Globus pallidus (tissue), 1 donor: ENCODE data around the gene KCNJ1.

Source experiments
- DNase-seq: peaks from one replicate; pipeline ENCODE4 v3.0.0-alpha.2; 2015; ENCODE audit warnings: low spot score

KCNJ1 gene

DNA sequence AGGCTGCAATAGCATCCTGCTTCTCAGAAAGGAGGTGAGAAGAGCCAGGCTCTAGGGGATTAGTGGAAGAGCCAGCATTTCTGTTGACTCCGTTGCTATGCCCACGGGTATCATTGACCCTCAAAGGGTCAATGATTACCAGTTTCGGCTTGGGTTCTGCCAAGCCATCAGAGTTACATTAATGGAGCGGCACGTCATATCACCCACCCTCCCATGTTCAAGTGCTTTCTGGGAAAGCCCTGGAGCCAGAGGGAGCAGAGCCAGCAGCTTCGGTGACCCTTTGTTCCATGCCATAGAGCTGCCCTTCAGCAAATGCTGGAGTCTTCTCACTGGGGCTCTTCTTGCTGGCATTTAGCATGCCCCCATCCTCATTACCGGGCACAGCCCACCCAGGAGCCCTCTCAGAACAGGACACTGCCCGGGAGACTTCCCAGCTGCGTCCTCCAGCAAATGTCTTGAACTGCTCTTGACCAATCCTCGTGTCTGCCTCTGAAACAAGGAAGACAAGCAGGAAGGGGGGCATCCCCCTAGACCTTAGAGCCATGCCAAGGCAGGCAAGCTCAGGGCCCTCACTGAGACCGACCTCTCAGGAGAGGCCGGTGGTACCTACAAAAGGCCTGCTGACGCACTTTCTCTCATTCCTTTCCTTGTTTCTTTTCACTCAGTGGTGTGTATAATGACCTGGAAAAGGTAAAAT is 14.6 kb downstream of the KCNJ1 start:
- no peak for DNase-seq

DNA sequence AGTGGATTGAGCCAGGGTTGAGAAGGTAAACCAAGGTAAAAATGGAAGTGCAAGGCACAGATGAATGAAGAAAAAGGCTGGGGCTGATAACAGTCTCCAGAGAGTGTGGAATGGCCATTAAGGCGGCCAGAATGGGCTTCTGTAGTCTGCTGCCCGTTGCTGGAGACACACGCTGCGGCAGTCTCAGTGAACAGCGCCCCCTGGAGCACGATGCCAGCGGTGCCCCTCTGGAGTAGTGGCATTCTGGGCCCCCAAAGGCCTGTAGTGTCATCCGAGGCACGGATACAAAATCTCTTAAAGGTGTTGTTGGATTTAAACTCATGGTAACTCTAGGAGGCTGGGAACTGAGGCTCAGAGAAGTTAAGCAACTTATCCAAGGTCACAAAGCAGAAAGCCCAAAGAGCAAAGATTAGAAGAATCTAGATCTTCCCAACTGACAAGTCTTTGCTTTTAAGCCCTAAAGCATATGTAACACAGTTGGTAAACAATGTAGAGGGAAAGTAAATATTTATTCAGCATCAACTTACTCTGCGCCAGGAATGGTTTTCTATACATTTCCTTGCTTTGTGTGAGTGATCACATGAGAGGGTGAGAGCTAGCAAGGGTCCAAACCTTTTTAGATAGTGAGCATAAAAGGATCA is 18.2 kb downstream of the KCNJ1 start:
- no peak for DNase-seq

DNA sequence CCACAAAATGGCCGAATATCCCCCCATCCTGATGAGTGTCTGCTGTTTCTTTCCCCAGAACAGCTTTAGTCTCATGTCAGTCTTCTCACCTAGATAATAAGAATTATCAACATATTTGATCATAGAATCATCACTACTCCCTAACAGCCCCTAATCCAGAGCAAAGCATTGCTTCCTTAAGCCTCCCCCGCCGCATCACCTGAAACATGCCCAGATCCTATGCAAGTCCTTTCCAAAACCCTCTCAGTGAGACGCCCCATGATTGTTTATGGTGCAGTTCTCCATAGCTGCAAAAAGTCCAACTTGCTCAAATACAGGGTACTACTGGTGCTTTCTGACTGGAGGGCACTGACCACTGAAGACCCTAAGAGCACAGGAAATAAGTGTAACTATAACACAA is 20.1 kb downstream of the KCNJ1 start:
- DNase-seq: no peak

DNA sequence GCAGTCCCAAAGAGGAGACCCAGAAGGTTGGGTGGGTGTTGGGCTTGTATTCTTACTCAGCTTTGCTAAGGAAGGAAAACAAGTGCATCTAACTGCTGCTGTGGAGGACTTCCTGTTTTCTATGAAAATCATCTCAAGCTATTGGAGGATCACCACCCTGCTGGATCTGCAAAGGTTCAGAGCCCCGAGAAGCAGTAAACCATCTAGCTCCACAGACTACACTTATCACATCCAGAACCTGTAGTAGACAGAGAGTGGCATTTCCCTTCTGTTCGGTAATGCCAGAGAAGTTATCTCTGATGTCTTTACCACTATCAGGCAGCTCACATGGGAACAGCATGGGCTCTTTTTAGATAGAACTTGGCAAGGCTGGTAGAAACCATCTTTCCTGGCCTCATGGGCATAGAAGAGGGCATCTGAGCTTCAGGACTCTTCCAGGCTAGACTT is 21.7 kb downstream of the KCNJ1 start:
- DNase-seq: no peak

DNA sequence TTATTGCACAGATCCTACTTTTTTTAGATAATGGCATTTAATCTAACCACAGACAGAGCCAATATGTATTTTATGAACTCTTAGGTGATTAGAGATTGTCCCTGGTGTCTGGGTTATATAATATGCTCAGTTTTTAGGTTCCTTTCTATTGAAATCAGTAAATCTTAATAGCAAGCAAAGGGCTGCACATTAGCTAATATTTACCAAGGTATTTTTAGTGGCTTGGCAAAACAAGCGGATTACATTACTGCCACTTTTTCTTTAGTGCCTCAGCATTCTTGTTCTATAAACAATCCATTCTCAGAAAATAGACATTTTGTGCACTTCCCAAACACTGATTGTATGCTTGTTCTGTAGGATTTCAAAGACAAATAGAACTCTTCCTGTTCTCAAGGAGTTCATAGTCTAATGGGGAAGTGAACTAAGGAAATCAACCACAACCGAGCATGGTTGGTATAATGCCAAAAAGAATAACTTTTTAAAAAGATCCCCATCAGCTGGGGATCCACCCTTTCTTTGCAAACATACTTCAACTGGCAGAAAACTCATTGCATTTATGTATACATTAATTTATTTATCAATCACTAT is 23.8 kb downstream of the KCNJ1 start:
- no peak for DNase-seq

DNA sequence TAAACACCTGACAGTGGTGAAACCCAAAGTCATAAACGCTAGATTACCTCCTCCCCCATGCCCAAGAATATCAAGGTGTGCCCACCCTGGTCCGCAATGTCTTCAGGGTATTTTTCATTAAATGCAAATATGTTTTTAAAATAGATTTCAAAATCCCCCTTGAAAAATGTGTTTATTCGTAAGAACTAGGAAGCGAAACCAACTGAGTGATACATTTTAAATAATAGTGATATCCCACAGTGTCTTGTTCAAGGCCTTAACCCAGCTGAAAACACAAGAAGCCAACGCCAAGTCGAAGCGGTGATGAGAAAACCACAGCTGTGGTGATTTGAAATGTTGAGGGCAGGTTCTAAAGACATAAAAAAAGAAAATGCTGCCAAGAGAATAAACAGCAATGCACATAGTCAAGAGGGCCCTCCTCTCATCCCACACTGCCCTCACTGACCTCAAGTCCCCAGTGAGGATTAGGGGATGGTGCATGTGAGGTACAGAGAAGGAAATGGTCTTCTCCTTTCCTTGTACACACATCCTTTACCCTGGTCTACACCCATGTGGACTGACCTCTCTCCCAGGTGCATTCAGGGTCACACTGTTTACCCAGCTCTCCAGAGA is 25.5 kb downstream of the KCNJ1 start:
- DNase-seq: no peak

DNA sequence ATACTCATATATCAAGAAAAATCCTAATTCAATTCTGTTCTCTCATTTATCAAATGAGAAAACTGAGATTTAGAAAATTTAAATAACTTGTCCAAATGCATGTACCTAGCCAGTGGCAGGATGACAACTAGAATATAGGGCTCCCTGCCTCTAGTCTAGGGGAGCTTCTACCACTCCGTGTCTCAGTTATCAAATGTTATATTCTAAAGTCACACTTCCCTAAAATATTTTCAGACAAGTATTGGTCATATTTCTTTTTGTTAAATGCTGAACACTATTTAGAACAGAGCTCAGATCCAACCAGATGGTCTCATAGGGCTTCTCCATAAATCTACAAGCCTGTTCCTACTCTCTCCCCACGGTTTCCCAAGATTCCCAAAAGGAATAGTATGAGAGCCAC is 26.3 kb downstream of the KCNJ1 start:
- no peak for DNase-seq

DNA sequence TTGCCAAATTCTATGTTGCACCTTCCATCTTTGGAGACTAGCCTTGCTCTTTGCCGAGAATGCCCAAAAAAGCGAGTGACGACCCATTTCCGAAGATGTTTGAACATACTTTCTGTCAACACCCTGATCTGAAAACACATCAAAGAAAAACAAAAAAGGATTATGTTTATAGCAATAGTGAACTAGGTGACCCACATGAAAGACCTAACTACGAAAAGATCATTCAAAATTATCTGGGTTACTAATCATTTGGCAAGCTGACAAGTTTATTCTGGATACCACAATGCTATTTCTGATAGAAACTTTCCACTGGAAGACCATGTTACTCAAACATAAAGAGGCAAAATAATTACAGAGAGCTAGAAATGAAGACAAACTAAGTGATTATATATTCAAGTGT is 27.0 kb downstream of the KCNJ1 start:
- DNase-seq: no peak

DNA sequence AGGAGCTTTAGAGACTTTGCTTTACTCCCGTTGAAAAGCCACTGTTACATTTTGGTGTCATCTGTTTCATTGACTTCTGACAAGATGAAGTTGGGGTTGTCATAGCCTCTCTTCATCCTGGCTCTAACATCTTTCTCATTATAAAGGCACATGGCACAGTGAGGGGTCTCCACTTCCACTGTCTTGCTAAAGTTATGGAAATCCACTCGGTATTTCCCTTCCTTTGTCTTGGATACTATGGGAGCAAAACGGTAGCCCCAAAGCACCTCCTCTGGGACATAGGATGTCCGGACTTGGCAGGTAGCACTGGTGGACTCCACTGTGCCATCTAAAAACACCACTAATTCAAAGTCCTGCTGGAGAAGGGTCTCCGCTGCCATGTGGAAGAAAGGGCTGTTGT is 28.0 kb downstream of the KCNJ1 start:
- no peak for DNase-seq

DNA sequence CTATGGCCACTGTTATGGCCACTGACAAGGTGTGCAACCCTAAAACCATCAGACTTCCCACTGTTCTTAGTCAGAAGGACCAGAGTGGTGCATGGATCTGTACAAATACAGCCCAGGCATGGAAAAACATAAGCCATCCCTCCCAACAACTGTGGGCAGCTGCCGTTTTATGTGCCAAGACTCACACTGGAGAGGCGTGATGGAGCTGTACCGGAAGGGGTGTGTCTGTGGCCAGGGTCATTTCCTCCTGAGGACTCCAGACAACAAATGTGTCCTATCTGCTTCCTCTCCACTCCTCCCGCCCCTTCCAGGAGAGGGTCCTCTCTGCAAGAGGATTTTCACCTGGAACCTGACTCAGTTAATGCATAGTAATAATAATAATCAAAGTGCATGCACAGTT is 29.5 kb downstream of the KCNJ1 start:
- no peak for DNase-seq

DNA sequence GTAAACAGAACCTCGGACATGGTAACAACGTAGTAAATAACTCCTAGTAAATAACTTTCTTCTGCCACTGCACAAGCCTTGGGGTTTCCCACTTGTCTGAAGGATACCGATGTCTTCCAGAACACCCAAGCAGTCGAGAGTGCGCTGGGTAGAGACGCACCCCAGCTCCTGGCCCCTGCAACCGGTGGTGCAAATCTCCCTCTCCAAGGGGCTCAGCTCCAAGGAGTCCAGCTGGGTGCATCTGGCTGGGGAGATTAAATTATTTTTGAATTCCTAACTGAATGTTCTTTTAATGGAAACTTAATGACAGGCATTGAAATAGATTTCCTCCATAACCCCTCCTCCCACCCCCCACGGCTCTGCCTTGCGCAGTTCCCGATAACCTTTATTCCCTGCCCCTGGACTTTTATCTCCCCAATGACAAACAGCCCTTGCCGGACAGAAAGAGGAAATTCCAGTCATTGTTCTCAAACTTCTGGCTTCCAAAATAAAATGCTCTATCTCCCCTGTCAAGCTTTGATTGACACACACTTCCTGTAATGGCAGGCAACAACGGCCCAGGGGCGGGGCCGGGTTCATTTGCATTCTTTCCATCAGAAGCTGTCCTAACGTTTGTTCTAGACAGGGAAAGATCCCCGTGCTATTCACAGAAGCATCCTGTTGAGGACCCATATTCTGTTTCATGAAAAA is 31.2 kb downstream of the KCNJ1 start:
- DNase-seq: no peak

DNA sequence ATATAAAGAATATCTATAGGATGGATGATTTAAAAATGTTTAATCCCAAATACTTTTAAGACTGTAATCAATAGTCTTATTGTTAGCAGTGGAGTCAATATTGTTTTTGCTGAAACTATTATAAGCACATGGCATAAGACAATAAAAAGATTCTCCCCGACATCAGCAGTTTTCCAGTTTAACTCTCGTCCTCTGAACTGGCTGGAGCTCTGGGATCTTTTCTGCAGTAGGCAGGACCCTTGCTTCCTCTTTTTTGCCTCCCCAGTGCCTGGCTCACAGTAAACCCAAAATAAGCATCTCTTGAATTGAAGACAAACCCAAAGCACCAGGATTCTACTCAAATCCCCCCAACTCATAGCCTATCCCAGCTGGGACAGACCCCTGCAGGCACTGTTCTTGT is 32.9 kb downstream of the KCNJ1 start:
- no peak for DNase-seq

DNA sequence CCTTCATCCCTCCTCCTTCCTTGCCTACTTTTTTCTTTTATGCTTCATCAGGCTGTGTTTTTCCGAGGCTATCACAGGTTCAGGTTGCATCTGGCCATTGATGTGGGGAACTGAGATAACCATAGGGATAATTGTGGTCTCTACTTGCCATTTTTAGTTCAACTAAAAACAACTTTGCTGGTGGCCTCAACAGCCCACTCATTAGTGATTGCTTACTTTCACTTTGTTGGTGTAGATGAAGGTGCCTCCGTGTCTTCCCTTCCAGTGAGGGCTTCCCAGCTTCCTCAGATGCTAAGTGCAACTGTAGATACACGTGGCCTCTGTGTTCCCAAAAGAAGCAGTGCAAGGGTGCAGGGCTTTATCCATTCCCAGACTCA is 35.0 kb downstream of the KCNJ1 start:
- DNase-seq: no peak

DNA sequence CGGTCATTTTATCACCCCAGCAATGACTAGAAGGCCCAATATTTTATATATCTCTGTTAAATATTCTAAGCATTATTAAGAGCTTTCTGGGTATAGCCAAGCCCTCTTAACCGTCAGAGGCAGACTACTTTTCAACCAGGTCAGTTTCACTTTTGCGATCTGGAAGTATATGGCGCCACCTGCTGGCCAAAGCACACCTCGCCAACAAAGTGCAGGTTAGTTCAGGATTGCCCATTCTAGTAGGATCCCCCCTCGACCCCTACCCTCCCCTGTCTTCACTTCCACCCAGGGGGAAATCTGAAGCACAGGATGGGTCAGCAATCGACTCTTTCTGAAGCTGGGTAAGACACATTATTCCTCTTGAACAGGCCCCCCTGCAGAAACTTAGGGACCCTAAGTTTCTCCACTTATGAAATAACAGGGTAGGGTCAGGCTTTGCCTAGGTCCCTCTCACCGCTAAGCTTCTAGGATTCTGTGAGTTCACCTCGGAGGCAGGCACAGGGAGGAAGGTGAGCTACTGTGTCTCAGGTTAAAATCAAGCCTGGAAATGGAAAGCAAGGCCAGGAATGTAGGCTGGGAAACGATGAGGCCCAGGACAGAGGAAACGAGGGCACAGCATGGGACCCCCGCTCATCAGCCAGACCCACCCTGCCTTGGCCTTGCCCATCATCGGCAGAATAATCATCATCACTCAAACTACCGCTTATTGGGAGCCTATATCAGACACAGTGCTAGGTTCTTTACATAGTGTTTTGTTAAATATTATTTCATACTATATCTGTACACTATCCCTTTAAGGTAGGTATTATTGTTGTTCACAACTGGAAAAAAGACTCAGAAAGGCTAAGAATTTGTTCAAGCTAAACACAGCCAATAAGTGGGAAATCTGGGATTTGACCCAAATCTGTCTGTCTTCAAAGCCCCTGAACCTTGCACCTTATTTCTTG is 35.6 kb downstream of the KCNJ1 start:
- peak; percentile 64 for DNase-seq

DNA sequence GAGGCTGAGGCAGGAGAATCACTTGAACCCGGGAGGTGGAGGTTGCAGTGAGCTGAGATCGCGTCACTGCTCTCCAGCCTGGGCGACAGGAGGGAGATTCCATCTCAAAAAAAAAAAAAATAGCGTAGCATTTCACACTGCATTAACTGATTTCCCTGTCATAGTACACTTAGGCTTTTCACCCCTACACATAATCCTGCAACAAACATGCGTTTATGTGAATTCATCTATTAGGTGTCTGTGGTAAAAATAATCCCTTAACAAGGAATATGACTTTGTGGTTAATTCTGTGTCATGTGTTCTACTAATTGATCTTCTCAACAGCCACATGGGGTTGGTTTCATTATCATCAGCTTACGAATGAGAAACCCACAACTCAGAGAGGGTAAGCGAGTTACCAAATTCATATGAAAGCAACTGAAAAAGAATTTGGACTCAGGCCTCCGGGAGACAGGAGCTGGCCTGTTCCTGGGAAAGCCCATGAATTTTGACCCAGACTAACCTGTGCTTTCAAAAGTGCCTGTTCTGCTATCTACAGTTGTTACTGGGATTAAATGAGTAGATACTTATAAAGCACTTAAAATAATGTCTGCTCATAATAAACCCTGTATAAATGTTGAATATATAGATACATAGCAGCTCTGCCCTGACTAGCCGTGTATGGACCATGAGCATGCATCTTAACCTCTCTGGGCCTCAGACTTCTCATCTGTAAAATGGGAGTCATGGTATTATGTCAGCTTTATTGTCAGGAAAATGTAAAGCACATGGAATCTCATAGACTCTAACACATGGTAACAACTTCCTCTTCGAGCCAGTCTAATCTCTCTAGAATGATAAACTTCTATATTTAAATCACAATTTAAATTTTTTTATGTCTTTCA is 36.6 kb downstream of the KCNJ1 start:
- no peak for DNase-seq

DNA sequence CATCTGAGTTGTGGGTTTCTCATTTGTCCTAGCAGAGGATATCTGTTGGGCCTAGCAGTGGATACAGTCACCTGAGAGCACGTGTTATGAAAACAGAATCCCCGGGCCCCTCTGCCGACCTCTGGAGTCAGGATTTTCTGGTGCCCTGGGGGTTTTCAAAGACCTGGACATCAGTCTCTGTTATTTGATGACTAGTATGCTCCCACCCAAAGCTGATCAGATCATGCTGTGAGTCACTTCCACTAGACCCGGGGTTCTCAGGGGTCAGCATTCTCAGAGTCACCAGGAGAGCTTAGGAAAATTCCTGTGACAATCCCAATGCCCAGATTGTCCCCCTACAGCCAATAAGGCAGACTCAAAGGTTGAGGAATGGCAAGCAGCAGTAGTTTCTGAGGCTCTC is 38.7 kb downstream of the KCNJ1 start:
- DNase-seq: no peak

DNA sequence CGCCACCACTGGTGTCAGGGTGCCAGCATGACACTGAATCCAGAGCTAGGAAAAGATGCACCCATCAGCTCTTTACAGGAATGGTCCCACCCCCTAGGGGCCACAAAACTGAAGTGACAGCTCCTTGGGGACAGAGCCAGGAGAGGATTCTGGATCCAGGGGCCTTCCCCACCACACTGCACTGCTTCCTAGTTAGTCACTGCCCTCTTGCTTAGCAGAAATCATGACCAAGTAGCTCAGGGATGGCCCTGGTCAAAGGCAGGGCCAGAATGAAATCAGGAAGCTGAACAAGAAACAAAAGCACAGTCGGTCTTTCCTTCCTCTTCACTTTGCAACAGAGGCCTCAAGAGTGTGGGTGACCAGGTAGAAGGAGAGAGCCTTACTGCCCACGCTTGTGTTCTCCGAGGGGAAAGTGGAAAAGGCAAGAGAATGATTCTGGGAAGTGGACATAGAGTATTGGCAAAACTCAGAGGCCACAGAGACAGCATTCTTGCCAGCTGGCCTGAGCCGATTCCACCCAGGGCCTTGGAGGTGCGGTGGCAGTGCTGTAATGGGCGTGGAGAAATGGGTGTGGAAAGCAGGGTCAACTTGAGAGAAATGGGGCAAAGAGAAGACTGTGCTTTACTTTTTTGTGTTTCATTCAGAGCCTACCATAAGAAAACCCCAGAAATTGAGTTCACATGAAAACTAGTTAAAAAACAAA is 39.8 kb downstream of the KCNJ1 start:
- DNase-seq: no peak

DNA sequence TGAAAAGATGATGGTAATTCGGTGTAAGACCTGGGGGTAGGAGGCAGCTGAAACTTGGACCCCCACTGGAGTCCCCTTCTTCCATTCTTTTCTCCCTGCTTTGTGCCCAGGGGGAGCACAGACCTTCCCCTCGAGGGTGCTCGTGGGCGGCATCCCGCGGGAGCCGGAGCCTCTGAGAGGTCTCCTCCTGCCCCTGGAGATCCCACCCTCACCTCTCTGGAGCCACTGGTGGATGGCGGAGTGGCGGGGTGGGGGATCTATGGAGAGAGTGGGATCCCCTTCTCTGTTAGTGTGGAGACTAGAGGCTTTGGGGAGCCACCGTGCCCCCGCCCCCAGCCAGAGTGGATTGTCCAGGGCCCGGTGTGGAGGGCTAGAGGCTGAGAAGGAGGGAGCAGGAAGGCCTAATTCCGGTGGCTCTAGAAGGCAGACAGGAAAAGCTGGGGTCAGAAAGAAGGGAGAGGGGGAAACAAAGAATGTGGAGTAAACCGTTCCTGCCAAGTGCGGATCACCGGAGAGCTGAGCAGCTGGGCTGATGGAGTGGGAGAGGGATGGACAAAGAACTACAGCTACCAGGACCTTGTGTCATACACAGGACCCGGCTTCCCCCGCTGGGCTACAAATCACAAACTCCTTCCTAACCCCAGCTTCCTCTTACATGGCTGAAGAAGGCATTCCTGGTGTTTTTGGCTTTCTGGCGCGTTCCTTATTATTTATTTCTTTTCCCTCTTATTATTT is 41.9 kb downstream of the KCNJ1 start:
- DNase-seq: no peak
